Right lobe of liver (tissue), 6 donors: ENCODE results near the gene CYS1. TPM values are rescaled to one million over a fixed set of nuclear protein-coding genes. Genes with fewer than 3 reads are reported as not detected.

Source experiments
- ATAC-seq, 4 donors: fragments of 200-7000 bp; cut with Tn5 transposase; one replicate each; pipeline ENCODE4 v1.9.1; 2020; ENCODE audit warnings: mild to moderate bottlenecking in 4 of 4, moderate library complexity in 4 of 4
- DNase-seq, 3 donors: peaks; one replicate each; pipeline ENCODE4 v3.0.0-alpha.2; 2020
- H3K27ac ChIP-seq, 3 donors: fragments of 200-600 bp; one replicate each; pipeline ENCODE4 v1.8.0; 2022
- H3K27me3 ChIP-seq, 2 donors: fragments of 200-600 bp; one replicate each; pipeline ENCODE4 v1.8.0; 2022
- H3K36me3 ChIP-seq, 4 donors: fragments of 200-600 bp; sonication (generic) in 1 of 4; one replicate each; pipeline versions ENCODE4 v1.5.1 to v1.8.0; 2017 to 2022; ENCODE audit warnings: control low read depth in 1 of 4
- H3K4me1 ChIP-seq, 4 donors: fragments of 200-600 bp; sonication (generic) in 1 of 4; one replicate each; pipeline versions ENCODE4 v1.5.1 to v1.8.0; 2017 to 2022; ENCODE audit warnings: control low read depth in 1 of 4
- H3K4me3 ChIP-seq, 3 donors: fragments of 200-600 bp; one replicate each; pipeline ENCODE4 v1.8.0; 2022
- H3K9me3 ChIP-seq, 4 donors: fragments of 200-600 bp; sonication (generic) in 1 of 4; one replicate each; pipeline versions ENCODE4 v1.5.1 to v1.8.0; 2017 to 2022; ENCODE audit warnings: control low read depth in 1 of 4
- POLR2A ChIP-seq: fragments of 450-650 bp; IDR thresholded peaks from one replicate; pipeline ENCODE4 v1.6.1; 2017; ENCODE audit warnings: antibody characterized with exemption, mild to moderate bottlenecking
- WGBS: methylation state at CpG from one replicate; pipeline ENCODE4 v1.1.6; 2018; ENCODE audit warnings: low coverage, low lambda C conversion rate; ENCODE audit not compliant: insufficient coverage; ENCODE audit errors: missing lambda C conversion rate; 5-methylcytosine and 5-hydroxymethylcytosine counted together
- intact Hi-C, 2 donors: fragments of 100-400 bp; cut with DNase I; formaldehyde crosslinking; loops; one replicate each; pipeline versions ENCODE4 v1.11.2 to v1.14.1; 2022
- total RNA-seq, 6 experiments: library from RNA; depleted of rRNA in 2 of 6; stranded (reverse); fragments of >200 nt in 2 of 6; fragmentation: NEBNext Ultra II Directional in 3 of 6; extraction: Animal tissue kit (Norgen Biotek cat#: 25700) in 3 of 6; gene quantifications; one replicate each; pipeline versions ENCODE4 v1.1.0 to v1.2.4, GENCODE V29; 2016 to 2023
- TF ChIP-seq, protein P1 (sequence below), 4 donors: fragments of 200-600 bp in 3 of 4; fragments of 450-650 bp in 1 of 4; IDR thresholded peaks; one replicate each; pipeline versions ENCODE4 v1.5.1 to v1.8.0; 2016 to 2022; ENCODE audit warnings: antibody characterized with exemption in 4 of 4, mild to moderate bottlenecking in 2 of 4
- donor health status: DM: no; HTN: yes; CAD: no.
- donor health status: DM: no; HTN: no; CAD: no.
- donor health status: DM: no; HTN: no; CAD: no.
- donor health status: DM: no; HTN: yes; CAD: no.
- donor health status: DM: no; HTN: yes; CAD: no.

The CYS1 gene
- total RNA-seq, 6 experiments from 2014 or later, result 0.26 to 0.99 (median 0.55) TPM

DNA sequence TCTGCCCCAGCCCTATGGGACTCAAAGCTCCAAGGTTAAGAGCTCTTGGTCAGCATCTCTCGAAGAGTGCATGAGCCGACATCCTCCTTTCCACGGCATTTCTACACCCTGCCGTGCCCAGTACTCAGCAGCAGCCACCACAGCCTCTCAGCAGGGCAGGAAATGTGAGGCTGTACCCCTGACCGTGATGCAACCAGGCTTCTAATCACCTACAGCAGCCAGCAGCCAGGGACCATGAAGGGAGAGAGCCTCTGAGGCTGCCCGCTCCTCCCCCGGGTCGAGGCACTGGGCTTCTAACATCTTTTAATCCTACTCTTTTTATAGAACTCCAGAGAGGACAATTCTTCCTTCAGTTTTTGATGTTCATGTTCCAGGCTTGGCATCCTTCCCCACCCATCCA lies 6.5 kb downstream of the CYS1 start:
- WGBS, result no CpG with 5 or more reads among the region's 8 CpGs
- TF ChIP-seq, protein P1, sequence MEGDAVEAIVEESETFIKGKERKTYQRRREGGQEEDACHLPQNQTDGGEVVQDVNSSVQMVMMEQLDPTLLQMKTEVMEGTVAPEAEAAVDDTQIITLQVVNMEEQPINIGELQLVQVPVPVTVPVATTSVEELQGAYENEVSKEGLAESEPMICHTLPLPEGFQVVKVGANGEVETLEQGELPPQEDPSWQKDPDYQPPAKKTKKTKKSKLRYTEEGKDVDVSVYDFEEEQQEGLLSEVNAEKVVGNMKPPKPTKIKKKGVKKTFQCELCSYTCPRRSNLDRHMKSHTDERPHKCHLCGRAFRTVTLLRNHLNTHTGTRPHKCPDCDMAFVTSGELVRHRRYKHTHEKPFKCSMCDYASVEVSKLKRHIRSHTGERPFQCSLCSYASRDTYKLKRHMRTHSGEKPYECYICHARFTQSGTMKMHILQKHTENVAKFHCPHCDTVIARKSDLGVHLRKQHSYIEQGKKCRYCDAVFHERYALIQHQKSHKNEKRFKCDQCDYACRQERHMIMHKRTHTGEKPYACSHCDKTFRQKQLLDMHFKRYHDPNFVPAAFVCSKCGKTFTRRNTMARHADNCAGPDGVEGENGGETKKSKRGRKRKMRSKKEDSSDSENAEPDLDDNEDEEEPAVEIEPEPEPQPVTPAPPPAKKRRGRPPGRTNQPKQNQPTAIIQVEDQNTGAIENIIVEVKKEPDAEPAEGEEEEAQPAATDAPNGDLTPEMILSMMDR (IDR thresholded peaks at IDR 0.05), result no peak
- no peak for TF ChIP-seq POLR2A

DNA sequence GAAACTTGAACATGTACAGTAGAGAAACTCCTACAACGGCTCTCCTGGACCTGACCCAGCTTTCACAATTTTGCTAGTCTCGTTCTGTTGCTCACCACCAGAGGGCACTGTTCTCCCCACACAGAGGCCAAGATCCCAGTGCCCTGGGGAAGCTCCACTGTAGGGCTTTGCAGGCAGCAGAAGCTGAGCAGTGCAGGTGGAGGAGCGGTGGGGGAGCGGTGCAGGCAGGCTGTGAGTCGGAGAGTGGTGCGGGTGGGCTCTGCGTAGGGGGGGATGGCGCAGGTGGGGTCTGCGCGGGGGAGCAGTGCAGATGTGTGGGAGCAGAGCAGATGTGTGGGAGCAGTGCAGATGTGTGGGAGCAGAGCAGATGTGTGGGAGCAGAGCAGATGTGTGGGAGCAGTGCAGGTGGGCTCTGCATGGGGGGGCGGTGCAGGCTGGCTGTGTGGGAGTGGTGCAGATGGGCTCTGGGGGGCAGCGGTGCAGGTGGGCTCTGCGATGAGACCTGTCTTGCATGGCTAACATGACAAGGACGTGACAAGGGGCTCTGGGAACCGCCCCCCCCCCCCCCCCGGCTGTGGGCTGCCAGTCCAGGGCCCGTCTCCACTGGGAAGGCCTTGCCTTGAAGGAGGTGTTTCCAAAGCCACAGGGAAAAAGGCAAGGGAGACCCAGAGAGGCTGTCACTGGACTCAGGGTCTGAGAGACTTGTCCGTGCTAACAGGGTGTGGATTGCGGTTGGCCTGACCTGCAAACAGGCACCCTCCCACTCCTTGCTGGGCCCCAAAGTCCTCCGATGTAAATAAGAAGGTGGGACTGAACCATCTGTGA lies 7.3 kb downstream of the CYS1 start:
- no peaks in the 10 kb centered on the region for H3K9me3 ChIP-seq
- H3K27ac ChIP-seq, result no peak overlapping the region
- H3K4me1 ChIP-seq, result no peaks in the 10 kb centered on the region
- ATAC-seq (peak; percentile 95 to 99 (median 98)), DNase-seq (peak; percentile 74 to 84 (median 83))
- TF ChIP-seq, protein P1 (IDR thresholded peaks at IDR 0.05), result peak; percentile 86 to 91 (median 88)
- TF ChIP-seq POLR2A, result no peak
- H3K36me3 ChIP-seq, result no peaks in the 10 kb centered on the region
- WGBS, result 24% methylated on average over 9 of the region's 20 CpGs
- H3K4me3 ChIP-seq, result no peak overlapping the region
- no peaks in the 10 kb centered on the region for H3K27me3 ChIP-seq
- intact Hi-C loops, result loop anchor here in 1 of 2 donors (5.0 kb wide), 1 partner anchor 359 kb away; no protein-coding TSS in a partner anchor

More for the DNA sequence above, 6.5 kb downstream of the CYS1 start:
- no peak for ATAC-seq
- no peaks in the 10 kb centered on the region for H3K27me3 ChIP-seq
- H3K36me3 ChIP-seq, result no peaks in the 10 kb centered on the region
- DNase-seq, result peak in 1 of 3 donors; percentile 23
- intact Hi-C loops, result loop anchor here in 1 of 2 donors (5.0 kb wide), 1 partner anchor 359 kb away; no protein-coding TSS in a partner anchor
- no peak overlapping the region for H3K27ac ChIP-seq
- H3K4me3 ChIP-seq, result no peak overlapping the region
- H3K9me3 ChIP-seq, result no peaks in the 10 kb centered on the region
- no peaks in the 10 kb centered on the region for H3K4me1 ChIP-seq

GRCh38 chr2:10071595-10071994 lies 8.6 kb downstream of the CYS1 start:
- Histone ChIP-seq H3K27ac (no peak overlapping the region), H3K4me3 (no peak overlapping the region), H3K36me3 (no peaks in the 10 kb centered on the region), H3K27me3 (no peaks in the 10 kb centered on the region), H3K9me3 (no peaks in the 10 kb centered on the region), H3K4me1 (no peaks in the 10 kb centered on the region)
- intact Hi-C loops, result loop anchor here in 1 of 2 donors (5.0 kb wide), 1 partner anchor 361 kb away; no protein-coding TSS in a partner anchor
- no peak for ATAC-seq
- DNase-seq, result peak in 1 of 3 donors; percentile 46
- no peak for TF ChIP-seq POLR2A
- TF ChIP-seq, protein P1 (IDR thresholded peaks at IDR 0.05), result no peak
- WGBS, result 85% methylated on average over 4 of the region's 7 CpGs

GRCh38 chr2:10071176-10071575 lies 9.0 kb downstream of the CYS1 start:
- intact Hi-C loops, result loop anchor here in 1 of 2 donors (5.0 kb wide), 1 partner anchor 361 kb away; no protein-coding TSS in a partner anchor
- Histone ChIP-seq H3K4me1 (no peaks in the 10 kb centered on the region), H3K9me3 (no peaks in the 10 kb centered on the region), H3K36me3 (no peaks in the 10 kb centered on the region), H3K27ac (no peak overlapping the region), H3K4me3 (no peak overlapping the region), H3K27me3 (no peaks in the 10 kb centered on the region)
- ATAC-seq, result no peak
- DNase-seq, result peak in 1 of 3 donors; percentile 46
- WGBS, result 100% methylated on average over 1 of the region's 16 CpGs
- TF ChIP-seq, protein P1 (IDR thresholded peaks at IDR 0.05), result no peak
- TF ChIP-seq POLR2A, result no peak
